ENCODE measurements around the gene NKD1.

Gene NKD1

GRCh38 chr16:50629334-50629733 is 81.1 kb downstream of the NKD1 start:
- no peak for DNase-seq (ENCODE audit: low read depth in 2 of 2)

GRCh38 chr16:50630394-50631020 is 82.3 kb downstream of the NKD1 start:
- DNase-seq (ENCODE audit: low read depth in 2 of 2): no peak

- no peak for DNase-seq (ENCODE audit: low read depth in 2 of 2)
Measured at GRCh38 chr16:50631249-50631984, 83.2 kb downstream of the NKD1 start.

GRCh38 chr16:50631985-50632576 is 83.9 kb downstream of the NKD1 start:
- no peak for DNase-seq (ENCODE audit: low read depth in 2 of 2)

GRCh38 chr16:50632927-50633800 is 85.0 kb downstream of the NKD1 start:
- no peak for DNase-seq (ENCODE audit: low read depth in 2 of 2)

- no peak for DNase-seq (ENCODE audit: low read depth in 2 of 2)
Measured at GRCh38 chr16:50634090-50634489, 85.9 kb downstream of the NKD1 start.

GRCh38 chr16:50634947-50635346 is 86.8 kb downstream of the NKD1 start:
- DNase-seq (ENCODE audit: low read depth in 2 of 2): no peak

- no peak for DNase-seq (ENCODE audit: low read depth in 2 of 2)
Measured at GRCh38 chr16:50635505-50636392, 87.6 kb downstream of the NKD1 start.

GRCh38 chr16:50636753-50637374 is 88.7 kb downstream of the NKD1 start:
- DNase-seq (ENCODE audit: low read depth in 2 of 2): no peak

- DNase-seq (ENCODE audit: low read depth in 2 of 2): no peak
Measured at GRCh38 chr16:50637716-50638602, 89.8 kb downstream of the NKD1 start.

GRCh38 chr16:50638816-50639670 is 90.8 kb downstream of the NKD1 start:
- no peak for DNase-seq (ENCODE audit: low read depth in 2 of 2)

- DNase-seq (ENCODE audit: low read depth in 2 of 2): no peak
Measured at GRCh38 chr16:50640391-50640790, 92.2 kb downstream of the NKD1 start.

- DNase-seq (ENCODE audit: low read depth in 2 of 2): no peak
Measured at GRCh38 chr16:50640919-50641817, 93.0 kb downstream of the NKD1 start.

GRCh38 chr16:50641818-50642187 is 93.6 kb downstream of the NKD1 start:
- DNase-seq (ENCODE audit: low read depth in 2 of 2): no peak

GRCh38 chr16:50642349-50642748 is 94.2 kb downstream of the NKD1 start:
- DNase-seq (ENCODE audit: low read depth in 2 of 2): no peak

GRCh38 chr16:50643192-50643591 is 95.0 kb downstream of the NKD1 start:
- DNase-seq (ENCODE audit: low read depth in 2 of 2): no peak

GRCh38 chr16:50644245-50644644 is 96.0 kb downstream of the NKD1 start:
- no peak for DNase-seq (ENCODE audit: low read depth in 2 of 2)

GRCh38 chr16:50644729-50645128 is 96.5 kb downstream of the NKD1 start:
- DNase-seq (ENCODE audit: low read depth in 2 of 2): no peak

Measured in activated CD8-positive, alpha-beta memory T cell treated with anti-CD3 and anti-CD28 coated beads for 4 hours (primary cell).